SK-N-SH (cell line): ENCODE data around the gene TENT5A. TPM values are rescaled to one million over a fixed set of nuclear protein-coding genes. Genes with fewer than 3 reads are reported as not detected.

Experiments used
- CTCF ChIA-PET: fragments of 300-600, 350-600 bp; formaldehyde crosslinking; extraction: SDS; loops from one replicate; lab custom pipeline; 2021; lab: Yijun Ruan, JAX
- POLR2A ChIA-PET: fragments of 350-600 bp; sonication (Branson Sonifier 250); formaldehyde crosslinking; extraction: SDS; loops from one replicate; lab custom pipeline; 2020; ENCODE audit warnings: antibody characterized with exemption, inconsistent platforms; lab: Yijun Ruan, JAX
- DNase-seq: peaks from one replicate; pipeline ENCODE4 v3.0.0; 2012
- H2AFZ ChIP-seq: fragments of 200-600 bp; sonication (generic); 2 replicates; pipeline ENCODE4 v1.8.1; 2016; ENCODE audit warnings: antibody characterized with exemption, mild to moderate bottlenecking, low read depth
- H3F3A ChIP-seq: fragments of 200-600 bp; sonication (generic); replicated peaks from 2 replicates; pipeline ENCODE3; 2016; ENCODE audit warnings: antibody characterized with exemption, mild to moderate bottlenecking; ENCODE audit not compliant: insufficient read depth
- H3K27ac ChIP-seq, 2 experiments: fragments of 200-500 bp in 1 of 2; fragments of 200-600 bp in 1 of 2; sonication (Bioruptor generic) in 1 of 2; sonication (generic), shearing (Covaris generic) in 1 of 2; 2 replicates each; pipeline versions ENCODE4 v1.5.1 to v1.6.1; 2014 to 2016; ENCODE audit warnings: low read depth in 2 of 2, inconsistent platforms in 1 of 2, low read length in 1 of 2, mild to moderate bottlenecking in 1 of 2, mixed read lengths in 1 of 2
- H3K27me3 ChIP-seq: fragments of 200-600 bp; sonication (generic), shearing (Covaris generic); 2 replicates; pipeline ENCODE4 v1.6.1; 2016; ENCODE audit warnings: mixed run types; ENCODE audit not compliant: insufficient read depth
- H3K36me3 ChIP-seq, 2 experiments: fragments of 200-500 bp in 1 of 2; fragments of 200-600 bp in 1 of 2; sonication (Bioruptor generic) in 1 of 2; sonication (generic) in 1 of 2; replicated peaks in 1 of 2; 2 replicates each; pipeline versions ENCODE3 to v1.5.1; 2014 to 2016; ENCODE audit warnings: low read length in 1 of 2, mild to moderate bottlenecking in 1 of 2; ENCODE audit not compliant: insufficient read depth in 2 of 2, control insufficient read depth in 1 of 2
- H3K4me1 ChIP-seq, 2 experiments: fragments of 200-500 bp in 1 of 2; fragments of 200-600 bp in 1 of 2; sonication (Bioruptor generic) in 1 of 2; sonication (generic), shearing (Covaris generic) in 1 of 2; 2 replicates each; pipeline versions ENCODE4 v1.5.1 to v1.6.1; 2014 to 2016; ENCODE audit warnings: low read depth in 1 of 2, low read length in 1 of 2, mixed run types in 1 of 2; ENCODE audit not compliant: insufficient read depth in 2 of 2, control insufficient read depth in 1 of 2
- H3K4me2 ChIP-seq: fragments of 200-600 bp; sonication (generic), shearing (Covaris generic); 2 replicates; pipeline ENCODE4 v1.6.1; 2017; ENCODE audit warnings: mixed run types
- H3K4me3 ChIP-seq, 2 experiments: fragments of 200-500 bp in 1 of 2; fragments of 200-600 bp in 1 of 2; sonication (Bioruptor generic) in 1 of 2; sonication (generic), shearing (Covaris generic) in 1 of 2; 2 replicates each; pipeline versions ENCODE4 v1.5.1 to v1.8.1; 2014 to 2016; ENCODE audit warnings: low read depth in 2 of 2, inconsistent platforms in 1 of 2, low read length in 1 of 2, mild to moderate bottlenecking in 1 of 2, mixed read lengths in 1 of 2, moderate library complexity in 1 of 2
- H3K79me2 ChIP-seq: fragments of 200-600 bp; sonication (generic); 2 replicates; pipeline ENCODE4 v1.8.1; 2017; ENCODE audit warnings: mild to moderate bottlenecking; ENCODE audit not compliant: insufficient read depth
- H3K9ac ChIP-seq: fragments of 200-600 bp; sonication (generic); 2 replicates; pipeline ENCODE4 v1.6.1; 2017; ENCODE audit warnings: mixed run types
- H3K9me2 ChIP-seq: fragments of 200-600 bp; sonication (generic); 2 replicates; pipeline ENCODE4 v1.6.1; 2017; ENCODE audit warnings: mixed run types
- H3K9me3 ChIP-seq: fragments of 200-600 bp; sonication (generic); 2 replicates; pipeline ENCODE4 v1.6.1; 2017; ENCODE audit warnings: mixed run types, mild to moderate bottlenecking, moderate library complexity
- H4K20me1 ChIP-seq: fragments of 200-600 bp; sonication (generic); 2 replicates; pipeline ENCODE4 v1.6.1; 2017; ENCODE audit warnings: mild to moderate bottlenecking, mixed run types; ENCODE audit not compliant: insufficient read depth
- CHD2 ChIP-seq: fragments of 150-350 bp; IDR thresholded peaks from 2 replicates; pipeline ENCODE4 v1.6.1; 2018; ENCODE audit warnings: low read length; ENCODE audit not compliant: partially characterized antibody
- EP300 ChIP-seq, 2 experiments: IDR thresholded peaks; 2 replicates each; pipeline versions ENCODE4 v1.4.0 to v1.6.1; 2012; ENCODE audit warnings: borderline replicate concordance in 1 of 2, low read depth in 1 of 2, low read length in 1 of 2
- EZH2phosphoT487 ChIP-seq: fragments of 200-600 bp; sonication (generic); IDR thresholded peaks from 2 replicates; pipeline ENCODE4 v1.6.1; 2017; ENCODE audit warnings: low read depth, mixed run types, mild to moderate bottlenecking, antibody characterized with exemption, moderate library complexity, borderline replicate concordance
- FOXJ3 ChIP-seq: sonication (generic); formaldehyde crosslinking; IDR thresholded peaks from 2 replicates; pipeline ENCODE4 v1.5.1; 2020; ENCODE audit warnings: mild to moderate bottlenecking, missing genetic modification reagents
- FOXM1 ChIP-seq: IDR thresholded peaks from 2 replicates; pipeline ENCODE4 v1.4.0; 2012; ENCODE audit warnings: low read depth, mild to moderate bottlenecking
- GATA2 ChIP-seq: sonication (generic); formaldehyde crosslinking; IDR thresholded peaks from 2 replicates; pipeline ENCODE4 v1.5.0; 2020; ENCODE audit warnings: mild to moderate bottlenecking, missing genetic modification reagents
- JUND ChIP-seq: IDR thresholded peaks from 2 replicates; pipeline ENCODE4 v1.4.0; 2012
- MXI1 ChIP-seq: IDR thresholded peaks from 2 replicates; pipeline ENCODE4 v1.6.1; 2012; ENCODE audit warnings: mild to moderate bottlenecking, low read depth, low read length, improper control_type of control experiment
- NRF1 ChIP-seq: IDR thresholded peaks from 2 replicates; pipeline ENCODE4 v1.6.1; 2012; ENCODE audit warnings: low read depth, mild to moderate bottlenecking, low read length
- PBX3 ChIP-seq: IDR thresholded peaks from 2 replicates; pipeline ENCODE4; 2012
- RCOR1 ChIP-seq: fragments of 150-350 bp; IDR thresholded peaks from 2 replicates; pipeline ENCODE4 v1.6.1; 2017; ENCODE audit warnings: antibody characterized with exemption, low read length
- REST ChIP-seq: IDR thresholded peaks from 2 replicates; pipeline ENCODE4 v1.6.1; 2012; ENCODE audit warnings: mild to moderate bottlenecking, low read depth, low read length, moderate library complexity
- RXRA ChIP-seq: IDR thresholded peaks from 2 replicates; pipeline ENCODE4 v1.4.0; 2012; ENCODE audit warnings: low read depth, mild to moderate bottlenecking, borderline replicate concordance
- TEAD4 ChIP-seq: IDR thresholded peaks from 2 replicates; pipeline ENCODE4 v1.4.0; 2012; ENCODE audit warnings: mild to moderate bottlenecking, borderline replicate concordance; ENCODE audit not compliant: insufficient read depth
- USF1 ChIP-seq: IDR thresholded peaks from 2 replicates; pipeline ENCODE4 v1.4.0; 2012; ENCODE audit warnings: low read depth, borderline replicate concordance
- YY1 ChIP-seq: IDR thresholded peaks from 2 replicates; pipeline ENCODE4 v1.4.0; 2012; ENCODE audit warnings: low read depth, mild to moderate bottlenecking
- ZBTB33 ChIP-seq: IDR thresholded peaks from 2 replicates; pipeline ENCODE4 v1.4.0; 2012; ENCODE audit warnings: low read depth, borderline replicate concordance
- WGBS: methylation state at CpG from one replicate; pipeline ENCODE4 v1.1.6; 2017; ENCODE audit warnings: low lambda C conversion rate; 5-methylcytosine and 5-hydroxymethylcytosine counted together
- polyA plus RNA-seq, 3 experiments: library from polyadenylated mRNA; depleted of rRNA; stranded (reverse); fragments of >200 nt; gene quantifications; 2 replicates each; pipeline ENCODE4 v1.2.3, GENCODE V29; 2012

The TENT5A gene
- polyA plus RNA-seq, 1 of the 3 experiments (the other 2 are of a cell fraction), result 4.9 TPM

GRCh38 chr6:81735756-81736380, 16.6 kb downstream of the TENT5A start:
- H2AFZ ChIP-seq, result no peak overlapping the region
- no peaks in the 10 kb centered on the region for H3K36me3 ChIP-seq
- ChIA-PET POLR2A (no interaction called here), CTCF (no interaction called here)
- TF ChIP-seq USF1 (no peak), EZH2phosphoT487 (no peak), RCOR1 (no peak)
- no peaks in the 10 kb centered on the region for H4K20me1 ChIP-seq
- H3K9me3 ChIP-seq, result no peaks in the 10 kb centered on the region
- no peaks in the 10 kb centered on the region for H3K9me2 ChIP-seq
- H3K4me1 ChIP-seq, result no peaks in the 10 kb centered on the region
- no peaks in the 10 kb centered on the region for H3K27me3 ChIP-seq
- H3K27ac ChIP-seq, result no peak overlapping the region
- no peak overlapping the region for H3K4me3 ChIP-seq
- H3K4me2 ChIP-seq, result no peak overlapping the region
- H3K79me2 ChIP-seq, result no peaks in the 10 kb centered on the region
- 56% methylated on average over 1 of the region's 1 CpG for WGBS
- DNase-seq, result no peak
- no peaks in the 10 kb centered on the region for H3F3A ChIP-seq
- H3K9ac ChIP-seq, result no peak overlapping the region

GRCh38 chr6:81734500-81735150, 17.9 kb downstream of the TENT5A start:
- H3K9me2 ChIP-seq, result no peaks in the 10 kb centered on the region
- no peaks in the 10 kb centered on the region for H4K20me1 ChIP-seq
- H3F3A ChIP-seq, result no peaks in the 10 kb centered on the region
- H2AFZ ChIP-seq, result no peak overlapping the region
- no peak for DNase-seq
- POLR2A ChIA-PET, result no interaction called here
- no peak overlapping the region for H3K4me3 ChIP-seq
- H3K9ac ChIP-seq, result no peak overlapping the region
- no peaks in the 10 kb centered on the region for H3K79me2 ChIP-seq
- H3K36me3 ChIP-seq, result no peaks in the 10 kb centered on the region
- no peaks in the 10 kb centered on the region for H3K4me1 ChIP-seq
- H3K9me3 ChIP-seq, result no peaks in the 10 kb centered on the region
- no peak overlapping the region for H3K27ac ChIP-seq
- 86% methylated on average over 2 of the region's 2 CpGs for WGBS
- H3K4me2 ChIP-seq, result no peak overlapping the region
- CTCF ChIA-PET, result interaction anchor here (0.6 to 1.2 kb wide), 2 partner anchors 305 to 1766 kb away, joined by 3 read pairs; no protein-coding TSS in a partner anchor
- no peaks in the 10 kb centered on the region for H3K27me3 ChIP-seq
- TF ChIP-seq TEAD4 (no peak), FOXM1 (no peak), NRF1 (no peak), JUND (no peak), FOXJ3 (CRISPR knock-in tag) (no peak), ZBTB33 (no peak), MXI1 (no peak), USF1 (no peak), EZH2phosphoT487 (no peak), EP300 (IDR thresholded peaks at IDR 0.05; ENCODE audit: borderline replicate concordance in 1 of 2, low read depth in 1 of 2, low read length in 1 of 2) (no peak), RCOR1 (no peak), RXRA (no peak), GATA2 (CRISPR knock-in tag) (no peak), REST (no peak), CHD2 (no peak), PBX3 (no peak), YY1 (no peak)
